WTC11 (cell line): ENCODE data around the gene STK16. TPM values are rescaled to one million over a fixed set of nuclear protein-coding genes. Genes with fewer than 3 reads are reported as not detected.

Experiments used
- ATAC-seq: fragments of 200-7000 bp; cut with Tn5 transposase; 2 replicates; pipeline ENCODE4 v1.10.0; 2021; ENCODE audit warnings: mild to moderate bottlenecking, moderate library complexity
- CTCF ChIA-PET: fragments of 300-600 bp; sonication (Branson Sonifier 250); formaldehyde crosslinking; loops from one replicate; lab custom pipeline; 2021; ENCODE audit warnings: antibody characterized with exemption; lab: Charles Lee
- POLR2A ChIA-PET: fragments of 350-600 bp; sonication (Branson Sonifier 250); formaldehyde crosslinking; loops from one replicate; lab custom pipeline; 2021; ENCODE audit warnings: antibody characterized with exemption; lab: Charles Lee
- DNase-seq: peaks from one replicate; pipeline ENCODE4 v3.0.0; 2021; ENCODE audit warnings: low spot score
- H3K27ac Mint-ChIP-seq: 2 replicates; pipeline ENCODE4 v1.8.0; 2021; ENCODE audit warnings: mixed read lengths
- H3K27me3 Mint-ChIP-seq: 2 replicates; pipeline ENCODE4 v1.8.0; 2021; ENCODE audit warnings: low read depth, mild to moderate bottlenecking, moderate library complexity, mixed read lengths
- H3K36me3 Mint-ChIP-seq: 2 replicates; pipeline ENCODE4 v1.8.0; 2021; ENCODE audit warnings: mixed read lengths
- H3K4me1 Mint-ChIP-seq: 2 replicates; pipeline ENCODE4 v1.8.0; 2022; ENCODE audit warnings: mixed read lengths
- H3K4me3 Mint-ChIP-seq: 2 replicates; pipeline ENCODE4 v1.8.0; 2021; ENCODE audit warnings: mild to moderate bottlenecking, moderate library complexity, mixed read lengths
- H3K9me3 Mint-ChIP-seq: 2 replicates; pipeline ENCODE4 v1.8.0; 2021; ENCODE audit warnings: mixed read lengths
- ATF6 ChIP-seq: sonication (generic); formaldehyde crosslinking; IDR thresholded peaks from 2 replicates; pipeline ENCODE4 v1.8.1; 2023; ENCODE audit warnings: mild to moderate bottlenecking, missing genetic modification reagents
- E2F1 ChIP-seq: sonication (generic); formaldehyde crosslinking; IDR thresholded peaks from 2 replicates; pipeline ENCODE4 v1.8.0; 2022; ENCODE audit warnings: mild to moderate bottlenecking, missing genetic modification reagents
- E2F4 ChIP-seq: sonication (generic); formaldehyde crosslinking; IDR thresholded peaks from 2 replicates; pipeline ENCODE4 v1.8.1; 2022; ENCODE audit warnings: low read depth, mild to moderate bottlenecking, moderate library complexity, missing genetic modification reagents, borderline replicate concordance
- IRF2 ChIP-seq: sonication (generic); formaldehyde crosslinking; IDR thresholded peaks from 2 replicates; pipeline ENCODE4 v1.8.0; 2022; ENCODE audit warnings: low read depth, missing genetic modification reagents, borderline replicate concordance
- SP1 ChIP-seq: sonication (generic); formaldehyde crosslinking; conservative IDR thresholded peaks from 2 replicates; pipeline ENCODE4 v1.8.1; 2022; ENCODE audit warnings: missing genetic modification reagents
- ZMAT4 ChIP-seq: fragments of 250-450 bp; sonication (Bioruptor Pico); IDR thresholded peaks from 2 replicates; pipeline ENCODE4 v1.9.0; 2021; ENCODE audit warnings: mild to moderate bottlenecking
- ZNF281 ChIP-seq: sonication (generic); formaldehyde crosslinking; IDR thresholded peaks from 2 replicates; pipeline ENCODE4 v1.8.0; 2023; ENCODE audit warnings: mild to moderate bottlenecking, missing genetic modification reagents
- ZNF317 ChIP-seq: sonication (generic); formaldehyde crosslinking; IDR thresholded peaks from 2 replicates; pipeline ENCODE4 v1.8.1; 2023; ENCODE audit warnings: low read depth, mild to moderate bottlenecking, moderate library complexity, missing genetic modification reagents, borderline replicate concordance
- total RNA-seq: library from RNA; stranded (reverse); gene quantifications from 3 replicates; pipeline ENCODE4 v1.2.3, GENCODE V29; 2021

STK16 gene
- total RNA-seq, 1 experiment from 2014 or later = 27.5 TPM

- TF ChIP-seq E2F4 (no peak), SP1 (CRISPR knock-in tag) (no peak), ZNF281 (CRISPR knock-in tag) (no peak)
- TF ChIP-seq, all 79 proteins: peak for 0
Observed at GRCh38 chr2:219273937-219274336, 28.7 kb downstream of the STK16 start (continued).

- POLR2A ChIA-PET = interaction anchor here (0.6 to 1.4 kb wide), 6 partner anchors 18 to 98 kb away, joined by 3 to 8 read pairs (median 3); partner anchors contain the start of gene TUBA4A
- no peak overlapping the region for H3K4me3 Mint-ChIP-seq
Observed at GRCh38 chr2:219274361-219274921, 29.2 kb downstream of the STK16 start.

More at GRCh38 chr2:219274361-219274921, 29.2 kb downstream of the STK16 start:
- TF ChIP-seq IRF2 (CRISPR knock-in tag) (no peak), E2F1 (CRISPR knock-in tag) (no peak), ZMAT4 (CRISPR knock-in tag) (no peak), ZNF317 (CRISPR knock-in tag) (no peak), ZNF281 (CRISPR knock-in tag) (no peak), ATF6 (no peak)
- Mint-ChIP-seq H3K27ac (no peak overlapping the region), H3K9me3 (no peaks in the 10 kb centered on the region), H3K4me1 (peaks cover 28% of the 10 kb centered on the region), H3K27me3 (peaks cover 31% of the 10 kb centered on the region), H3K36me3 (no peaks in the 10 kb centered on the region)
- CTCF ChIA-PET = interaction anchor here (0.8 to 1.7 kb wide), 12 partner anchors 9 to 236 kb away, joined by 3 to 23 read pairs (median 3); partner anchors contain the start of genes PTPRN and TUBA4A
- ATAC-seq (peak; percentile 7; the same call in 1 of the 2 replicates), DNase-seq (no peak)
